Activated T-helper 9 cell treated with anti-CD3 and anti-CD28 coated beads, Interleukin-2, amount 50 U/mL, for 16 hours (primary cell): ENCODE data around the gene POLD2.

Experiments used
- DNase-seq: peaks from one replicate; pipeline ENCODE4 v3.0.0-alpha.2; 2020; ENCODE audit warnings: low read depth

The POLD2 gene

GRCh38 chr7:44065431-44066110 is 57.8 kb downstream of the POLD2 start, which contains the start of gene PGAM2:
TSS of gene PGAM2 (minus strand) at chr7:44065567. CDS start at chr7:44065529, 38 bp downstream.
- no peak for DNase-seq

GRCh38 chr7:44064791-44065430 is 58.4 kb downstream of the POLD2 start:
- DNase-seq: no peak
